OCI-LY1 (cell line): ENCODE measurements around the gene KRT77.
"Not testable (repeated sequence)": the region's sequence is repeated elsewhere in the genome, so short reads cannot be mapped to it uniquely, and the experiment has no call there.

Experiments used
- H2AFZ ChIP-seq: fragments of 200-600 bp; sonication (generic), shearing (Covaris generic); 2 replicates; pipeline ENCODE4 v1.6.0; 2014; ENCODE audit warnings: antibody characterized with exemption, mild to moderate bottlenecking, low read length
- H3F3A ChIP-seq: fragments of 200-600 bp; sonication (generic), shearing (Covaris generic); 2 replicates; pipeline ENCODE4 v1.6.0; 2014; ENCODE audit warnings: mild to moderate bottlenecking, antibody characterized with exemption, low read length, moderate library complexity; ENCODE audit not compliant: insufficient read depth
- H3K27ac ChIP-seq: fragments of 200-600 bp; sonication (generic); 2 replicates; pipeline ENCODE4 v1.5.1; 2014; ENCODE audit warnings: low read length, mixed run types, mild to moderate bottlenecking, low read depth; ENCODE audit not compliant: poor library complexity, severe bottlenecking
- H3K27me3 ChIP-seq: fragments of 200-600 bp; sonication (generic); 2 replicates; pipeline ENCODE4 v1.6.0; 2014; ENCODE audit warnings: antibody characterized with exemption, mild to moderate bottlenecking, low read length, moderate library complexity; ENCODE audit not compliant: insufficient read depth
- H3K36me3 ChIP-seq: fragments of 200-600 bp; sonication (generic); 2 replicates; pipeline ENCODE4 v1.6.1; 2014; ENCODE audit warnings: mild to moderate bottlenecking, antibody characterized with exemption, low read length, moderate library complexity, mixed read lengths; ENCODE audit not compliant: insufficient read depth
- H3K4me1 ChIP-seq: fragments of 200-600 bp; sonication (generic); 2 replicates; pipeline ENCODE4 v1.5.1; 2014; ENCODE audit warnings: mild to moderate bottlenecking, low read length, moderate library complexity; ENCODE audit not compliant: insufficient read depth, severe bottlenecking
- H3K4me2 ChIP-seq: fragments of 200-600 bp; sonication (generic), shearing (Covaris generic); 2 replicates; pipeline ENCODE4 v1.6.1; 2014; ENCODE audit warnings: low read length
- H3K4me3 ChIP-seq: fragments of 200-600 bp; sonication (generic); 2 replicates; pipeline ENCODE4 v1.5.1; 2014; ENCODE audit warnings: low read length, low read depth, mild to moderate bottlenecking, mixed read lengths; ENCODE audit not compliant: poor library complexity, severe bottlenecking
- H3K79me2 ChIP-seq: fragments of 200-600 bp; shearing (Covaris generic); 2 replicates; pipeline ENCODE4 v1.6.1; 2016; ENCODE audit warnings: mixed run types, low read length, mixed read lengths; ENCODE audit not compliant: insufficient read depth
- H3K9ac ChIP-seq: fragments of 200-600 bp; sonication (generic), shearing (Covaris generic); 2 replicates; pipeline ENCODE4 v1.6.1; 2014; ENCODE audit warnings: mild to moderate bottlenecking, low read length, mixed read lengths
- H3K9me2 ChIP-seq: fragments of 200-600 bp; sonication (generic), shearing (Covaris generic); 2 replicates; pipeline ENCODE4 v1.6.1; 2014; ENCODE audit warnings: low read depth, mild to moderate bottlenecking, low read length, mixed read lengths
- H3K9me3 ChIP-seq: fragments of 200-600 bp; shearing (Covaris generic); 2 replicates; pipeline ENCODE4 v1.6.1; 2014; ENCODE audit warnings: low read length, mixed read lengths
- H4K20me1 ChIP-seq: fragments of 200-600 bp; sonication (generic), shearing (Covaris generic); 2 replicates; pipeline ENCODE4 v1.6.0; 2016; ENCODE audit warnings: mild to moderate bottlenecking, low read length; ENCODE audit not compliant: insufficient read depth
- EZH2 ChIP-seq: fragments of 200-600 bp; sonication (generic), shearing (Covaris generic); IDR thresholded peaks from 2 replicates; pipeline ENCODE4 v1.8.0; 2017; ENCODE audit warnings: borderline replicate concordance, mixed run types, mild to moderate bottlenecking, antibody characterized with exemption, low read length, moderate library complexity, mixed read lengths
- TF ChIP-seq, protein P1 (sequence below): fragments of 200-600 bp; sonication (generic), shearing (Covaris generic); IDR thresholded peaks from 2 replicates; pipeline ENCODE4 v1.5.1; 2017; ENCODE audit warnings: mild to moderate bottlenecking, antibody characterized with exemption, low read length, moderate library complexity, mixed read lengths

Gene KRT77

DNA sequence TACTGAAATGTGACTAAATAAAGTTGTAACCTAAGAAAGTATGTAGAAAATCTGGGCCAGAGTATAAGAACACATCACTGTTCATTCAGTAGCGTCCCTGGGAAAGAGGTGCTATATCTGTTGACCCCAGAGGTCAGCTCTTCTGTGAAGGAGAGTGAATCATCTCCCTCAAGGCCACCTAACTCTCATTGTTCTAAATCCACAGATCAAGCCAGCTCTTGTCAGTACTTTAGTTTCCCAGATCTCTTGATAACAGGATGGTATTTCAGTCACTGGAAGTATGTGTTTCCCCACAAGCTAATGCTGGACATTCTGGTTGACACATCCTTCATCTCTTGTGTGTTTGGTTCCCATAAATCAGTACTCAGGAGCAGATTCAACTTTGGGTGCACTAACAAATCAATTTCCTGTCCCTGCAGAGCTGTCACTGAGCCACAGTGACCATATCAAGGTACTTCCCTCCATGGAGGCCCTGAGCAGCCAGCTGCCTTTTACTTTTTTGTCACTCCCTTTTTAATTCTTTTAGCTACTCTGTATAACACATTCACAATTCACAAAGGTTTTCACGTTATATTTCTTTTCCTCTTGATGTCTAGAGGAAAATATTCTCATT, 30.9 kb downstream of the KRT77 start:
- Histone ChIP-seq H3K27ac (no peak overlapping the region), H3K4me1 (no peaks in the 10 kb centered on the region), H3K27me3 (no peaks in the 10 kb centered on the region), H3K4me2 (no peak overlapping the region), H4K20me1 (no peaks in the 10 kb centered on the region), H3K4me3 (no peak overlapping the region), H3K9ac (no peak overlapping the region), H3K9me2 (no peaks in the 10 kb centered on the region), H3K79me2 (no peaks in the 10 kb centered on the region), H3K9me3 (no peaks in the 10 kb centered on the region), H3K36me3 (no peaks in the 10 kb centered on the region), H2AFZ (no peak overlapping the region), H3F3A (no peaks in the 10 kb centered on the region)
- no peak for TF ChIP-seq EZH2
- TF ChIP-seq, protein P1, sequence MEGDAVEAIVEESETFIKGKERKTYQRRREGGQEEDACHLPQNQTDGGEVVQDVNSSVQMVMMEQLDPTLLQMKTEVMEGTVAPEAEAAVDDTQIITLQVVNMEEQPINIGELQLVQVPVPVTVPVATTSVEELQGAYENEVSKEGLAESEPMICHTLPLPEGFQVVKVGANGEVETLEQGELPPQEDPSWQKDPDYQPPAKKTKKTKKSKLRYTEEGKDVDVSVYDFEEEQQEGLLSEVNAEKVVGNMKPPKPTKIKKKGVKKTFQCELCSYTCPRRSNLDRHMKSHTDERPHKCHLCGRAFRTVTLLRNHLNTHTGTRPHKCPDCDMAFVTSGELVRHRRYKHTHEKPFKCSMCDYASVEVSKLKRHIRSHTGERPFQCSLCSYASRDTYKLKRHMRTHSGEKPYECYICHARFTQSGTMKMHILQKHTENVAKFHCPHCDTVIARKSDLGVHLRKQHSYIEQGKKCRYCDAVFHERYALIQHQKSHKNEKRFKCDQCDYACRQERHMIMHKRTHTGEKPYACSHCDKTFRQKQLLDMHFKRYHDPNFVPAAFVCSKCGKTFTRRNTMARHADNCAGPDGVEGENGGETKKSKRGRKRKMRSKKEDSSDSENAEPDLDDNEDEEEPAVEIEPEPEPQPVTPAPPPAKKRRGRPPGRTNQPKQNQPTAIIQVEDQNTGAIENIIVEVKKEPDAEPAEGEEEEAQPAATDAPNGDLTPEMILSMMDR = no peak

GRCh38 chr12:52670961-52671360, 32.4 kb downstream of the KRT77 start:
- H3K36me3 ChIP-seq = no peaks in the 10 kb centered on the region
- no peak overlapping the region for H3K4me2 ChIP-seq
- H3K79me2 ChIP-seq = no peaks in the 10 kb centered on the region
- H3K4me3 ChIP-seq = no peak overlapping the region
- no peak overlapping the region for H3K9ac ChIP-seq
- H4K20me1 ChIP-seq = no peaks in the 10 kb centered on the region
- H3K27me3 ChIP-seq = no peaks in the 10 kb centered on the region
- H3K9me2 ChIP-seq = no peaks in the 10 kb centered on the region
- H3K27ac ChIP-seq = no peak overlapping the region
- H3K9me3 ChIP-seq = no peaks in the 10 kb centered on the region
- H3F3A ChIP-seq = no peaks in the 10 kb centered on the region
- no peaks in the 10 kb centered on the region for H3K4me1 ChIP-seq
- TF ChIP-seq EZH2 = no peak
- TF ChIP-seq, protein P1 = no peak
- H2AFZ ChIP-seq = no peak overlapping the region

DNA sequence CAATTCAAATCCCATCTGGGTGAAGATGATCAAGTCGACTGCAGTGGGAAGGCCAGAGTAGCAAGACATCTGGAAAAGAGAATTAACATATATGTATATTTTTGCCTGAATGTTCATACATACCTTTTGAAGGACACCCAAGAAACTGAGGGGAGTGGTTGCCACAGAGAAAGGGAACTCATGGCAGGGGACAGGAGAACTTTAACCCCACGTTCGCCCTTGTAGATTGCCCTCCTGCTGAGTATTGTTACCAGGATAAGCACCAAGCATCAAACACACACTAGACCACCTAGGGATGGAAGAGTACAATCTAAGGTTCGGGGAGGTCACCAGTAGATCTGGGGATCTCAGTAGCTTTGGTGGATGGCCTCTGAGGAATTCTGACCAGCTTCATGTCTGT, 32.8 kb downstream of the KRT77 start:
- no peak for TF ChIP-seq EZH2
- TF ChIP-seq, protein P1 = no peak
- Histone ChIP-seq H3K4me2 (no peak overlapping the region), H3F3A (no peaks in the 10 kb centered on the region), H3K9me2 (no peaks in the 10 kb centered on the region), H3K27me3 (no peaks in the 10 kb centered on the region), H2AFZ (no peak overlapping the region), H3K79me2 (no peaks in the 10 kb centered on the region), H3K4me3 (no peak overlapping the region), H3K4me1 (no peaks in the 10 kb centered on the region), H3K9ac (no peak overlapping the region), H3K9me3 (no peaks in the 10 kb centered on the region), H3K36me3 (no peaks in the 10 kb centered on the region), H4K20me1 (no peaks in the 10 kb centered on the region), H3K27ac (no peak overlapping the region)

- not testable (repeated sequence) for H4K20me1 ChIP-seq, H3K9me2 ChIP-seq, H2AFZ ChIP-seq, H3K79me2 ChIP-seq, H3F3A ChIP-seq, H3K9me3 ChIP-seq, H3K4me1 ChIP-seq, H3K4me2 ChIP-seq, H3K27me3 ChIP-seq, H3K27ac ChIP-seq, H3K9ac ChIP-seq, H3K36me3 ChIP-seq, H3K4me3 ChIP-seq
Observed at GRCh38 chr12:52669941-52670340, 33.4 kb downstream of the KRT77 start.
